Thyroid gland (tissue), 4 donors: ENCODE measurements around the gene MEOX1. TPM values are rescaled to one million over a fixed set of nuclear protein-coding genes. Genes with fewer than 3 reads are reported as not detected.

Source experiments
- DNase-seq, 2 donors: peaks; one replicate each; pipeline ENCODE4 v3.0.0-alpha.2; 2019
- H3K27ac ChIP-seq, 3 donors: fragments of 200-600 bp; sonication (generic); 1 replicate in 2 of 3; 2 replicates in 1 of 3; pipeline ENCODE4 v1.5.1; 2016 to 2019; ENCODE audit warnings: mild to moderate bottlenecking in 1 of 3, moderate library complexity in 1 of 3
- H3K27me3 ChIP-seq: fragments of 200-600 bp; sonication (generic); one replicate; pipeline ENCODE4 v1.5.1; 2019
- H3K36me3 ChIP-seq, 2 donors: fragments of 200-600 bp; sonication (generic); one replicate each; pipeline ENCODE4 v1.5.1; 2016 to 2019
- H3K4me1 ChIP-seq, 2 donors: fragments of 200-600 bp; sonication (generic); one replicate each; pipeline ENCODE4 v1.5.1; 2017 to 2019
- H3K4me3 ChIP-seq, 3 donors: fragments of 200-600 bp; sonication (generic); replicated peaks in 1 of 3; 1 replicate in 2 of 3; 2 replicates in 1 of 3; pipeline ENCODE4 v1.5.1; 2016; ENCODE audit warnings: mild to moderate bottlenecking in 1 of 3
- H3K9me3 ChIP-seq: fragments of 200-600 bp; sonication (generic); one replicate; pipeline ENCODE4 v1.5.1; 2017
- POLR2A ChIP-seq, 2 donors: fragments of 450-650 bp; IDR thresholded peaks; one replicate each; pipeline ENCODE4 v1.6.1; 2017; ENCODE audit warnings: antibody characterized with exemption in 2 of 2, mild to moderate bottlenecking in 2 of 2, moderate library complexity in 1 of 2
- WGBS, 2 donors: methylation state at CpG; one replicate each; pipeline ENCODE4 v1.1.5; 2017; 5-methylcytosine and 5-hydroxymethylcytosine counted together
- intact Hi-C: fragments of 100-400 bp; cut with DNase I; formaldehyde crosslinking; loops from one replicate; pipeline ENCODE4 v1.15.1; 2023
- total RNA-seq, 4 donors: library from RNA; depleted of rRNA; stranded (reverse); fragments of >200 nt; gene quantifications; one replicate each; pipeline ENCODE4 v1.2.3, GENCODE V29; 2016
- TF ChIP-seq, protein P1 (sequence below), 6 experiments: fragments of 200-600 bp in 3 of 6; fragments of 450-650 bp in 3 of 6; sonication (generic) in 3 of 6; IDR thresholded peaks; one replicate each; pipeline ENCODE4 v1.5.1; 2016 to 2019; ENCODE audit warnings: antibody characterized with exemption in 6 of 6, mild to moderate bottlenecking in 2 of 6, inconsistent platforms in 1 of 6, moderate library complexity in 1 of 6

The MEOX1 gene
- total RNA-seq, 4 donors from 2014 or later, result 1.1 to 1.9 (median 1.4) TPM; not detected in 1

- no peak overlapping the region for H3K27ac ChIP-seq
- no peaks in the 10 kb centered on the region for H3K27me3 ChIP-seq
- no peaks in the 10 kb centered on the region for H3K36me3 ChIP-seq
- TF ChIP-seq POLR2A (IDR thresholded peaks at IDR 0.05), result no peak
- TF ChIP-seq, protein P1, sequence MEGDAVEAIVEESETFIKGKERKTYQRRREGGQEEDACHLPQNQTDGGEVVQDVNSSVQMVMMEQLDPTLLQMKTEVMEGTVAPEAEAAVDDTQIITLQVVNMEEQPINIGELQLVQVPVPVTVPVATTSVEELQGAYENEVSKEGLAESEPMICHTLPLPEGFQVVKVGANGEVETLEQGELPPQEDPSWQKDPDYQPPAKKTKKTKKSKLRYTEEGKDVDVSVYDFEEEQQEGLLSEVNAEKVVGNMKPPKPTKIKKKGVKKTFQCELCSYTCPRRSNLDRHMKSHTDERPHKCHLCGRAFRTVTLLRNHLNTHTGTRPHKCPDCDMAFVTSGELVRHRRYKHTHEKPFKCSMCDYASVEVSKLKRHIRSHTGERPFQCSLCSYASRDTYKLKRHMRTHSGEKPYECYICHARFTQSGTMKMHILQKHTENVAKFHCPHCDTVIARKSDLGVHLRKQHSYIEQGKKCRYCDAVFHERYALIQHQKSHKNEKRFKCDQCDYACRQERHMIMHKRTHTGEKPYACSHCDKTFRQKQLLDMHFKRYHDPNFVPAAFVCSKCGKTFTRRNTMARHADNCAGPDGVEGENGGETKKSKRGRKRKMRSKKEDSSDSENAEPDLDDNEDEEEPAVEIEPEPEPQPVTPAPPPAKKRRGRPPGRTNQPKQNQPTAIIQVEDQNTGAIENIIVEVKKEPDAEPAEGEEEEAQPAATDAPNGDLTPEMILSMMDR (IDR thresholded peaks at IDR 0.05), result no peak
- 84 to 85% methylated on average over 4 to 5 of the region's 5 CpGs for WGBS, 2 donors
- intact Hi-C loops, result no loop called here
- H3K9me3 ChIP-seq, result no peaks in the 10 kb centered on the region
- DNase-seq, result no peak
- no peak overlapping the region for H3K4me3 ChIP-seq
- H3K4me1 ChIP-seq, result no peaks in the 10 kb centered on the region
Observed at GRCh38 chr17:43616852-43617251, 44.9 kb downstream of the MEOX1 start.

- Histone ChIP-seq H3K27me3 (no peaks in the 10 kb centered on the region), H3K4me1 (no peaks in the 10 kb centered on the region), H3K4me3 (no peak overlapping the region), H3K27ac (no peak overlapping the region), H3K36me3 (no peaks in the 10 kb centered on the region), H3K9me3 (no peaks in the 10 kb centered on the region)
- TF ChIP-seq, protein P1 (IDR thresholded peaks at IDR 0.05), result no peak
- no peak for TF ChIP-seq POLR2A (IDR thresholded peaks at IDR 0.05)
- WGBS, 2 donors, result 93 to 94% methylated on average over 2 of the region's 2 CpGs
- DNase-seq, result no peak
- intact Hi-C loops, result no loop called here
Observed at GRCh38 chr17:43616421-43616820, 45.3 kb downstream of the MEOX1 start.

DNA sequence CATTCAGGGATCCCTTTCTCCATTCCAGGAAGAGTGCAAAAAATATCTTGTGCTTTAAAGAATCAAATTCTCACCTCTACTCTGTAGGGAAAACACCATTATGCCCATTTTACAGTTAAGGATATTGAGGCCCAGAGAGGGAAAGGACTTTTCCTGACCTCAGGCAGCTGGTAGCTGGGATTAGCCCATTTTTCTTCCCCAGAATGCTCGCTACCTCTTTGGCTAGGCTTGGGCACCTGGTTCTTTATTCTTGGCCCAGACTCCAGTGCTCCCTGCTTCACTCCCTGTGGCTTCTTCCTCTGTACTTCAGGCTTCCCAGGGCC is 45.7 kb downstream of the MEOX1 start:
- TF ChIP-seq, protein P1 (IDR thresholded peaks at IDR 0.05), result no peak
- TF ChIP-seq POLR2A (IDR thresholded peaks at IDR 0.05), result no peak
- WGBS, 2 donors, result 100% methylated on average over 1 of the region's 1 CpG
- no peaks in the 10 kb centered on the region for H3K9me3 ChIP-seq
- intact Hi-C loops, result no loop called here
- H3K27ac ChIP-seq, result no peak overlapping the region
- H3K4me3 ChIP-seq, result no peak overlapping the region
- no peaks in the 10 kb centered on the region for H3K36me3 ChIP-seq
- no peaks in the 10 kb centered on the region for H3K27me3 ChIP-seq
- DNase-seq, result no peak
- H3K4me1 ChIP-seq, result no peaks in the 10 kb centered on the region

GRCh38 chr17:43615330-43616028 is 46.2 kb downstream of the MEOX1 start:
- DNase-seq, result no peak
- Histone ChIP-seq H3K4me1 (no peaks in the 10 kb centered on the region), H3K27me3 (no peaks in the 10 kb centered on the region), H3K4me3 (no peak overlapping the region), H3K27ac (no peak overlapping the region), H3K36me3 (no peaks in the 10 kb centered on the region), H3K9me3 (no peaks in the 10 kb centered on the region)
- TF ChIP-seq, protein P1 (IDR thresholded peaks at IDR 0.05), result no peak
- TF ChIP-seq POLR2A (IDR thresholded peaks at IDR 0.05), result no peak
- WGBS, 2 donors, result 88% methylated on average over 11 of the region's 11 CpGs
- intact Hi-C loops, result no loop called here

DNA sequence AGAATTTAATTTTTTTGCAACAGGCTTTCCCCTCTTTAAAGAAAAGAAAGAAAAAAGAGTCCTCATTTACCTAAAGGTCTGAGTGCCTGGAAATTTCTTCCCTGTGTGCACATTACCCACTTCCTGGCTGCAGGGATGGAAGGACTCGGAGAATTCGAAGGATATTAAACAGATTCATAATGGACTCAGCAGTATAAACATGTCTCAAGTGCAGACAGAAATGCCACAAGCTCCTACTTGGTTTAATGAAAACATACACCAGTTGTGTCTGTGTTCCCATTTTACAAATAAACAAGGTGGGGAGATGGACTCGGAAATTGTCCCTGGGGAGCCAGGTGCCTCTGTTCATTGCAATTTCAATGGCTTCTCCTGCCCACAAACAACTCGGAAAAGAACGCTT is 47.2 kb downstream of the MEOX1 start:
- TF ChIP-seq, protein P1 (IDR thresholded peaks at IDR 0.05), result no peak
- TF ChIP-seq POLR2A (IDR thresholded peaks at IDR 0.05), result no peak
- H3K27me3 ChIP-seq, result no peaks in the 10 kb centered on the region
- WGBS, 2 donors, result 59 to 62% methylated on average over 5 of the region's 5 CpGs
- no peaks in the 10 kb centered on the region for H3K4me1 ChIP-seq
- no peaks in the 10 kb centered on the region for H3K36me3 ChIP-seq
- no peak overlapping the region for H3K4me3 ChIP-seq
- DNase-seq, result no peak
- intact Hi-C loops, result no loop called here
- no peak overlapping the region for H3K27ac ChIP-seq
- no peaks in the 10 kb centered on the region for H3K9me3 ChIP-seq
